GM23338 (cell line): ENCODE results near the gene KIF6. TPM values are rescaled to one million over a fixed set of nuclear protein-coding genes. Genes with fewer than 3 reads are reported as not detected.

Experiments
- ATAC-seq: fragments of 200-7000 bp; cut with Tn5 transposase; 3 replicates; pipeline ENCODE4 v1.9.1; 2020
- DNase-seq: peaks from one replicate; pipeline ENCODE4 v3.0.0-alpha.2; 2015; ENCODE audit warnings: low spot score
- H2AFZ ChIP-seq: fragments of 200-600 bp; sonication (generic); 2 replicates; pipeline ENCODE4 v1.8.0; 2016; ENCODE audit warnings: antibody characterized with exemption, mild to moderate bottlenecking, moderate library complexity
- H3F3A ChIP-seq: fragments of 200-600 bp; sonication (generic); replicated peaks from 2 replicates; pipeline ENCODE4 v1.8.0; 2017; ENCODE audit warnings: antibody characterized with exemption, mixed run types, low read depth
- H3K27ac ChIP-seq: fragments of 200-600 bp; sonication (generic); 2 replicates; pipeline ENCODE4 v1.6.1; 2016; ENCODE audit warnings: low read depth
- H3K27me3 ChIP-seq: fragments of 200-600 bp; sonication (generic); 2 replicates; pipeline ENCODE4 v1.8.0; 2016; ENCODE audit warnings: mild to moderate bottlenecking, mixed run types, moderate library complexity; ENCODE audit not compliant: insufficient read depth
- H3K36me3 ChIP-seq: fragments of 200-600 bp; sonication (generic); 2 replicates; pipeline ENCODE4 v1.8.0; 2016; ENCODE audit warnings: mild to moderate bottlenecking; ENCODE audit not compliant: insufficient read depth
- H3K4me1 ChIP-seq: fragments of 200-600 bp; sonication (generic); 2 replicates; pipeline ENCODE4 v1.8.0; 2016; ENCODE audit warnings: mild to moderate bottlenecking, moderate library complexity; ENCODE audit not compliant: insufficient read depth
- H3K4me2 ChIP-seq: fragments of 200-600 bp; sonication (generic); 2 replicates; pipeline ENCODE4 v1.7.1; 2017; ENCODE audit warnings: mixed run types
- H3K4me3 ChIP-seq: fragments of 200-600 bp; sonication (generic); 2 replicates; pipeline ENCODE4 v1.6.1; 2016; ENCODE audit warnings: mixed run types
- H3K79me2 ChIP-seq: fragments of 200-600 bp; sonication (generic); replicated peaks from 2 replicates; pipeline ENCODE4 v1.8.0; 2017; ENCODE audit warnings: mild to moderate bottlenecking; ENCODE audit not compliant: insufficient read depth
- H3K9me2 ChIP-seq: fragments of 200-600 bp; sonication (generic); 2 replicates; pipeline ENCODE4 v1.8.0; 2017; ENCODE audit not compliant: insufficient read depth
- H4K20me1 ChIP-seq: fragments of 200-600 bp; sonication (generic); replicated peaks from 2 replicates; pipeline ENCODE4 v1.8.0; 2017; ENCODE audit warnings: mild to moderate bottlenecking; ENCODE audit not compliant: insufficient read depth
- H3K27ac Mint-ChIP-seq: 2 replicates; pipeline ENCODE4 v1.8.0; 2020; ENCODE audit warnings: inconsistent platforms, mild to moderate bottlenecking, moderate library complexity, mixed read lengths
- H3K27me3 Mint-ChIP-seq: 3 replicates; pipeline ENCODE4 v1.8.0; 2022; ENCODE audit warnings: low read depth, mild to moderate bottlenecking, moderate library complexity, mixed read lengths, inconsistent platforms; ENCODE audit not compliant: insufficient read depth, poor library complexity
- H3K36me3 Mint-ChIP-seq: 3 replicates; pipeline ENCODE4 v1.8.0; 2021; ENCODE audit warnings: low read depth, mild to moderate bottlenecking, inconsistent platforms, moderate library complexity, mixed read lengths
- H3K4me1 Mint-ChIP-seq: 3 replicates; pipeline ENCODE4 v1.8.0; 2020; ENCODE audit warnings: mild to moderate bottlenecking, inconsistent platforms, mixed read lengths
- H3K4me3 Mint-ChIP-seq: 3 replicates; pipeline ENCODE4 v1.8.0; 2021; ENCODE audit warnings: moderate library complexity, mild to moderate bottlenecking, inconsistent platforms, mixed read lengths
- H3K9me3 Mint-ChIP-seq: 3 replicates; pipeline ENCODE4 v1.8.0; 2020; ENCODE audit warnings: moderate library complexity, mild to moderate bottlenecking, inconsistent platforms, mixed read lengths
- CREB1 ChIP-seq: fragments of 250-450 bp; sonication (Bioruptor Pico); IDR thresholded peaks from 2 replicates; pipeline ENCODE4 v1.5.0; 2020; ENCODE audit warnings: low read depth, mild to moderate bottlenecking, moderate library complexity
- CTCF ChIP-seq, 2 experiments: fragments of 200-600 bp in 1 of 2; sonication (generic) in 1 of 2; conservative IDR thresholded peaks; 2 replicates each; pipeline versions ENCODE4 v1.5.1 to v1.6.1; 2016 to 2017; ENCODE audit warnings: antibody characterized with exemption in 2 of 2, low read depth in 2 of 2, mild to moderate bottlenecking in 2 of 2, moderate library complexity in 1 of 2
- ETS1 ChIP-seq: IDR thresholded peaks from 2 replicates; pipeline ENCODE4 v1.6.1; 2016; ENCODE audit warnings: antibody characterized with exemption
- EZH2 ChIP-seq: fragments of 200-600 bp; sonication (generic); IDR thresholded peaks from one replicate; pipeline ENCODE4 v1.8.0; 2017; ENCODE audit warnings: antibody characterized with exemption, mild to moderate bottlenecking, low read depth; ENCODE audit not compliant: unreplicated experiment
- EZH2phosphoT487 ChIP-seq: fragments of 200-600 bp; sonication (generic); IDR thresholded peaks from one replicate; pipeline ENCODE4 v1.8.1; 2018; ENCODE audit warnings: antibody characterized with exemption; ENCODE audit not compliant: unreplicated experiment
- JUNB ChIP-seq: IDR thresholded peaks from one replicate; pipeline ENCODE4 v1.6.1; 2016; ENCODE audit warnings: antibody characterized with exemption; ENCODE audit not compliant: unreplicated experiment
- NANOG ChIP-seq: IDR thresholded peaks from 2 replicates; pipeline ENCODE4 v1.6.1; 2016; ENCODE audit warnings: antibody characterized with exemption, borderline replicate concordance
- POLR2AphosphoS5 ChIP-seq: IDR thresholded peaks from 2 replicates; pipeline ENCODE4 v1.6.1; 2016; ENCODE audit warnings: antibody characterized with exemption, low read depth
- REST ChIP-seq: IDR thresholded peaks from one replicate; pipeline ENCODE4 v1.6.1; 2018; ENCODE audit warnings: antibody characterized with exemption; ENCODE audit not compliant: unreplicated experiment
- STAT1 ChIP-seq: IDR thresholded peaks from one replicate; pipeline ENCODE4 v1.6.1; 2016; ENCODE audit warnings: antibody characterized with exemption; ENCODE audit not compliant: unreplicated experiment
- ZNF114 ChIP-seq: fragments of 250-450 bp; sonication (Bioruptor Pico); IDR thresholded peaks from 2 replicates; pipeline ENCODE4 v1.5.0; 2020; ENCODE audit warnings: mild to moderate bottlenecking, moderate library complexity
- ZNF331 ChIP-seq: fragments of 250-450 bp; sonication (Bioruptor Pico); IDR thresholded peaks from 2 replicates; pipeline ENCODE4 v1.5.0; 2020; ENCODE audit warnings: low read depth, mild to moderate bottlenecking, moderate library complexity
- ZNF462 ChIP-seq: fragments of 250-450 bp; sonication (Bioruptor Pico); IDR thresholded peaks from 2 replicates; pipeline ENCODE4 v1.5.0; 2020; ENCODE audit warnings: mild to moderate bottlenecking, moderate library complexity
- polyA plus RNA-seq: library from polyadenylated mRNA; unstranded; fragments of >200 nt; fragmentation: Nextera tagmentation; extraction: Ambion mirVana; gene quantifications from 2 replicates; pipeline ENCODE4 v1.2.1, GENCODE V29; 2016
- total RNA-seq: library from RNA; depleted of rRNA; stranded (reverse); fragments of >200 nt; shearing (Covaris generic); gene quantifications from 2 replicates; pipeline ENCODE4 v1.2.3, GENCODE V29; 2014

Gene KIF6
- total and polyA plus RNA-seq, 2 experiments from 2014 or later: 0.87 to 1.7 TPM

- Histone ChIP-seq H3K27ac (no peak overlapping the region), H3K9me2 (no peaks in the 10 kb centered on the region), H2AFZ (no peak overlapping the region), H4K20me1 (no peaks in the 10 kb centered on the region), H3K27me3 (no peaks in the 10 kb centered on the region), H3K4me2 (no peak overlapping the region), H3K4me3 (no peak overlapping the region), H3K79me2 (no peaks in the 10 kb centered on the region), H3F3A (no peaks in the 10 kb centered on the region), H3K36me3 (no peaks in the 10 kb centered on the region), H3K4me1 (no peaks in the 10 kb centered on the region)
- H3K4me3 Mint-ChIP-seq: no peak overlapping the region
- DNase-seq (no peak), ATAC-seq (no peak)
- no peaks in the 10 kb centered on the region for H3K27me3 Mint-ChIP-seq
- no peaks in the 10 kb centered on the region for H3K9me3 Mint-ChIP-seq
- H3K27ac Mint-ChIP-seq: no peak overlapping the region
- no peaks in the 10 kb centered on the region for H3K36me3 Mint-ChIP-seq
- no peaks in the 10 kb centered on the region for H3K4me1 Mint-ChIP-seq
- TF ChIP-seq CREB1 (CRISPR knock-in tag): no peak
- no peak for TF ChIP-seq NANOG
- TF ChIP-seq JUNB: no peak
- no peak for TF ChIP-seq ZNF114 (CRISPR knock-in tag)
- no peak for TF ChIP-seq EZH2
- no peak for TF ChIP-seq POLR2AphosphoS5
- no peak for TF ChIP-seq ZNF462 (CRISPR knock-in tag)
- no peak for TF ChIP-seq EZH2phosphoT487
- TF ChIP-seq ZNF331 (CRISPR knock-in tag): no peak
- TF ChIP-seq ETS1: no peak
- TF ChIP-seq CTCF (conservative IDR thresholded peaks at IDR 0.05; ENCODE audit: low read depth in 2 of 2): no peak
- no peak for TF ChIP-seq STAT1
- TF ChIP-seq REST: no peak
These were observed 107.7 kb downstream of the KIF6 start for GRCh38 chr6:39617520-39617919.
